ENCODE data around the gene VOPP1.

VOPP1 gene

GRCh38 chr7:55448526-55448925 is 123.8 kb downstream of the VOPP1 start:
- Histone ChIP-seq H3K9me3 (ENCODE audit: insufficient read depth, low read depth, low read length) (no peaks in the 10 kb centered on the region), H3K4me1 (ENCODE audit: insufficient read depth, low read length, poor library complexity, severe bottlenecking) (no peaks in the 10 kb centered on the region), H3K4me2 (ENCODE audit: low read depth, low read length, poor library complexity, severe bottlenecking) (no peak overlapping the region), H3F3A (ENCODE audit: low read depth) (no peaks in the 10 kb centered on the region), H3K4me3 (ENCODE audit: low read length, poor library complexity, severe bottlenecking) (no peak overlapping the region), H3K9ac (ENCODE audit: low read depth, low read length, poor library complexity, severe bottlenecking) (no peak overlapping the region), H3K27me3 (ENCODE audit: insufficient read depth, low read length, poor library complexity, severe bottlenecking) (no peaks in the 10 kb centered on the region), H3K79me2 (ENCODE audit: insufficient read depth, low read length) (no peaks in the 10 kb centered on the region), H3K36me3 (ENCODE audit: insufficient read depth, low read length) (no peaks in the 10 kb centered on the region; the same call in 1 of the 2 replicates), H4K20me1 (ENCODE audit: insufficient read depth, low read length, poor library complexity, severe bottlenecking) (no peaks in the 10 kb centered on the region), H3K9me2 (replicated peaks; ENCODE audit: low read depth, low read length) (no peaks in the 10 kb centered on the region), H2AFZ (ENCODE audit: low read length) (no peak overlapping the region)
- TF ChIP-seq, protein P1, sequence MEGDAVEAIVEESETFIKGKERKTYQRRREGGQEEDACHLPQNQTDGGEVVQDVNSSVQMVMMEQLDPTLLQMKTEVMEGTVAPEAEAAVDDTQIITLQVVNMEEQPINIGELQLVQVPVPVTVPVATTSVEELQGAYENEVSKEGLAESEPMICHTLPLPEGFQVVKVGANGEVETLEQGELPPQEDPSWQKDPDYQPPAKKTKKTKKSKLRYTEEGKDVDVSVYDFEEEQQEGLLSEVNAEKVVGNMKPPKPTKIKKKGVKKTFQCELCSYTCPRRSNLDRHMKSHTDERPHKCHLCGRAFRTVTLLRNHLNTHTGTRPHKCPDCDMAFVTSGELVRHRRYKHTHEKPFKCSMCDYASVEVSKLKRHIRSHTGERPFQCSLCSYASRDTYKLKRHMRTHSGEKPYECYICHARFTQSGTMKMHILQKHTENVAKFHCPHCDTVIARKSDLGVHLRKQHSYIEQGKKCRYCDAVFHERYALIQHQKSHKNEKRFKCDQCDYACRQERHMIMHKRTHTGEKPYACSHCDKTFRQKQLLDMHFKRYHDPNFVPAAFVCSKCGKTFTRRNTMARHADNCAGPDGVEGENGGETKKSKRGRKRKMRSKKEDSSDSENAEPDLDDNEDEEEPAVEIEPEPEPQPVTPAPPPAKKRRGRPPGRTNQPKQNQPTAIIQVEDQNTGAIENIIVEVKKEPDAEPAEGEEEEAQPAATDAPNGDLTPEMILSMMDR (conservative IDR thresholded peaks at IDR 0.05; ENCODE audit: low read length): no peak
- TF ChIP-seq EZH2phosphoT487 (IDR thresholded peaks at IDR 0.05; ENCODE audit: borderline replicate concordance): no peak

DNA sequence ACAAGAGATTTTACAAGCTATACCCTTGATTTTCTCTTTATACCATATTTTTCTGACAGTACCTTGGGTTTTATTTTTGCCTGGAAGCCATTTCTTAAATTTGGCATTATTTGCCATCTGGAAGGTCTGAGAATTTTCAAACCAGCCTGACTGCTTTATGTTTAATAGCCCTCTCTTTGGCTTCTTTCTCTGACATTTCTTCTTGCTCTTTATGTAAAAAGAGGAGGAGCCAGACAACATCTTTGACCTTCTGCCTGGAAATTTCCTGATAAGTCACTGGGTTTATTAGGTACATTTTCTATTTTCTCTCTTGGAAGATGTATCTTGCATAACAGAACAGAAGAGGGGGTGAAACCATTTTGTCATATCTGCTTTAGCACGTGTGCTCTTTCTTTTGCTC is 127.5 kb downstream of the VOPP1 start:
- Histone ChIP-seq H4K20me1 (ENCODE audit: insufficient read depth, low read length, poor library complexity, severe bottlenecking) (no peaks in the 10 kb centered on the region), H3K4me2 (ENCODE audit: low read depth, low read length, poor library complexity, severe bottlenecking) (no peak overlapping the region), H3K79me2 (ENCODE audit: insufficient read depth, low read length) (no peaks in the 10 kb centered on the region), H3K36me3 (ENCODE audit: insufficient read depth, low read length) (no peaks in the 10 kb centered on the region), H3K27me3 (ENCODE audit: insufficient read depth, low read length, poor library complexity, severe bottlenecking) (no peaks in the 10 kb centered on the region), H3F3A (ENCODE audit: low read depth) (no peaks in the 10 kb centered on the region), H3K9me3 (ENCODE audit: insufficient read depth, low read depth, low read length) (no peaks in the 10 kb centered on the region), H3K9ac (ENCODE audit: low read depth, low read length, poor library complexity, severe bottlenecking) (no peak overlapping the region), H3K4me3 (ENCODE audit: low read length, poor library complexity, severe bottlenecking) (no peak overlapping the region), H3K9me2 (replicated peaks; ENCODE audit: low read depth, low read length) (no peaks in the 10 kb centered on the region), H2AFZ (ENCODE audit: low read length) (no peak overlapping the region), H3K4me1 (ENCODE audit: insufficient read depth, low read length, poor library complexity, severe bottlenecking) (no peaks in the 10 kb centered on the region)
- TF ChIP-seq, protein P1 (conservative IDR thresholded peaks at IDR 0.05; ENCODE audit: low read length): no peak
- TF ChIP-seq EZH2phosphoT487 (IDR thresholded peaks at IDR 0.05; ENCODE audit: borderline replicate concordance): no peak

DNA sequence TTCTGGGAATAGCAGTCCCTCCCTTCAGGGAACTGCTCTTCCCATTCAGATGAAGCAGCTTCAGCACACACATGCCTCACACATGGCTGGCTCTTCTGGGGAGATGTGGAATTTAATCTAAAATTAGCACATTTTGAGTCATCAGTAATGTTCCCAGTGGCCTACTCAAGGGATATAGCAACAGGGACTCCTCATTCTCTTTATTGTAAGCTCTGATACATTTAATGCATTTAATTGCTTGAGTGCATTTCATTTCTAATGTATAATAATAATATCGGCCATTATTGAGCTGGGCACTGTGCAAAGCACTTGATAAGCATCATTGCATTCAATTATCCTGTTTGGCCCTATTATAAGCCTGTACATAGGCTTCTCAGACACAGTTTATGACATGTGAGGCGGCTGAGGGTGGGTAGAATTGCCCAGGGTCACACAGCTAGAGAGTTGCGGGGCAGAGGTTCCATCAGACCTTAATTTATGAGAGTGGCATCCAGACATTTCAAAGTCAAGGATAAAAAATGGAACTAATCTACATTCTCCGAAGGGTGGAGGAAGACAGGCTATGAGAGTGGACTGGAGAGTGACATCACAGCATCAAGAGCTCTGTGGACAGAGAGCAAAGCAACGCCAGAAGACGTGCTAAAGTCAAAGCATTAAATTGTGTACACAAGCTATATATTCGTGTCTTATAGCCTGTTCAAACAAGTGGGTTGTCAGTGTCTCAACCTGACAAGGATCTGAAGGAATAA is 130.4 kb downstream of the VOPP1 start:
- Histone ChIP-seq H3K9me2 (replicated peaks; ENCODE audit: low read depth, low read length) (no peaks in the 10 kb centered on the region), H3K9ac (ENCODE audit: low read depth, low read length, poor library complexity, severe bottlenecking) (no peak overlapping the region), H3K27me3 (ENCODE audit: insufficient read depth, low read length, poor library complexity, severe bottlenecking) (no peaks in the 10 kb centered on the region), H4K20me1 (ENCODE audit: insufficient read depth, low read length, poor library complexity, severe bottlenecking) (no peaks in the 10 kb centered on the region), H3K4me3 (ENCODE audit: low read length, poor library complexity, severe bottlenecking) (no peak overlapping the region), H3F3A (ENCODE audit: low read depth) (no peaks in the 10 kb centered on the region), H3K36me3 (ENCODE audit: insufficient read depth, low read length) (no peaks in the 10 kb centered on the region), H3K9me3 (ENCODE audit: insufficient read depth, low read depth, low read length) (no peaks in the 10 kb centered on the region), H3K79me2 (ENCODE audit: insufficient read depth, low read length) (no peaks in the 10 kb centered on the region), H3K4me1 (ENCODE audit: insufficient read depth, low read length, poor library complexity, severe bottlenecking) (no peaks in the 10 kb centered on the region), H2AFZ (ENCODE audit: low read length) (no peak overlapping the region), H3K4me2 (ENCODE audit: low read depth, low read length, poor library complexity, severe bottlenecking) (no peak overlapping the region)
- TF ChIP-seq, protein P1 (conservative IDR thresholded peaks at IDR 0.05; ENCODE audit: low read length): no peak
